H1 (cell line): ENCODE data around the gene TCF4. TPM values are rescaled to one million over a fixed set of nuclear protein-coding genes. Genes with fewer than 3 reads are reported as not detected.

Experiments used
- BCL11A ChIP-seq, 2 experiments: IDR thresholded peaks; one replicate each; pipeline ENCODE4 v1.6.1; 2011; ENCODE audit warnings: low read depth in 2 of 2, low read length in 2 of 2, mild to moderate bottlenecking in 2 of 2
- CTBP2 ChIP-seq: IDR thresholded peaks from 2 replicates; pipeline ENCODE4 v1.7.0; 2011; ENCODE audit warnings: borderline replicate concordance, mild to moderate bottlenecking, moderate library complexity, mixed read lengths, low read length; ENCODE audit not compliant: insufficient read depth, insufficient read length
- MAX ChIP-seq: IDR thresholded peaks from 2 replicates; pipeline ENCODE4 v1.6.1; 2012; ENCODE audit warnings: inconsistent platforms
- SAP30 ChIP-seq: fragments of 300-600 bp; sonication (generic); IDR thresholded peaks from 2 replicates; pipeline ENCODE4 v1.7.1; 2012; ENCODE audit warnings: low read length, moderate library complexity, mild to moderate bottlenecking, inconsistent platforms; ENCODE audit not compliant: insufficient read depth, insufficient replicate concordance
- SP4 ChIP-seq: IDR thresholded peaks from 2 replicates; pipeline ENCODE4 v1.6.1; 2012; ENCODE audit warnings: low read length, inconsistent platforms
- TAF1 ChIP-seq: IDR thresholded peaks from 2 replicates; pipeline ENCODE4 v1.6.1; 2011; ENCODE audit warnings: mild to moderate bottlenecking, low read depth, low read length
- YY1 ChIP-seq: IDR thresholded peaks from 2 replicates; pipeline ENCODE4 v1.6.1; 2011; ENCODE audit warnings: low read depth, mild to moderate bottlenecking, low read length
- polyA plus RNA-seq, 7 experiments: library from polyadenylated mRNA; depleted of rRNA in 3 of 7; stranded (reverse) in 5 of 7; unstranded in 2 of 7; fragments of >200 nt in 5 of 7; fragments of 200-250 nt in 2 of 7; gene quantifications; 1 replicate in 5 of 7; 2 replicates in 1 of 7; 4 replicates in 1 of 7; pipeline versions ENCODE4 v1.2.1 to v1.2.3, GENCODE V29; 2011 to 2013; ENCODE audit warnings: missing spikeins in 2 of 7, mixed read lengths in 2 of 7
- total RNA-seq: library from RNA; stranded (reverse); fragmentation: NEBNext Ultra II Directional; extraction: Animal tissue kit (Norgen Biotek cat#: 25700); gene quantifications from 2 replicates; pipeline ENCODE4 v1.2.1, GENCODE V29; 2021

Gene TCF4
- total and polyA plus RNA-seq, 2 of the 8 experiments (the other 6 are each of a cell fraction or from before 2014, with no cell fraction given): 59.3 to 118 TPM

DNA sequence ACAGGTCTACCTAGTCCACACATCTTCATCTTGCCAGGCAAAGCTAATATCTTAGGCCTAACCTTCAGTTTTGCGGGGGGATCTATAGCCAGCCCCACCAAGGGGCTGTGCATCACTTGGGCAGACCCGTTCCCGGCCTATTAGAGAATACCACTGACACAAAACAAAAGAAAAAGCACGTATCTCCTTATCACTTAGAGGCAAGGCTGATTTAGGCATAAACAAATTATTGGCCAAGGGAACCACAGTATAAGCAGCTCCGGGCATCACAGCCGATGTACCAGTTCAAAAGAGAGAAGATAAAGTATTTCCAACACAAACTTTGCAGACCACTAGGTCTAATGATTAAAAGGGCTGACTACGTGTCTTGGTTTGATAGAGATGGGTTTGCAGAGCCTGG is 248.0 kb downstream of the TCF4 start (continued):
- TF ChIP-seq BCL11A (IDR thresholded peaks at IDR 0.05; ENCODE audit: low read depth in 2 of 2, low read length in 2 of 2) (no peak), YY1 (no peak), MAX (no peak), SP4 (no peak), SAP30 (no peak), TAF1 (no peak), CTBP2 (no peak)
